Measurements from ENCODE around the gene POC1A. TPM values are rescaled to one million over a fixed set of nuclear protein-coding genes. Genes with fewer than 3 reads are reported as not detected.

The POC1A gene
- total RNA-seq, 4 donors from 2014 or later = 1.1 to 4.8 (median 4.7) TPM; not detected in 1

GRCh38 chr3:52190294-52191074 is 36.3 kb upstream of the POC1A start:
- H3K27ac ChIP-seq = peak overlapping the region; percentile 34 to 64
- no peak for TF ChIP-seq POLR2A (IDR thresholded peaks at IDR 0.05)
- TF ChIP-seq CTCF (IDR thresholded peaks at IDR 0.05) = no peak
- H3K4me3 ChIP-seq = no peak overlapping the region
- no peaks in the 10 kb centered on the region for H3K27me3 ChIP-seq
- intact Hi-C loops (cut with DNase I; ENCODE audit: low total_unique reads) = no loop called here
- no peaks in the 10 kb centered on the region for H3K36me3 ChIP-seq
- H3K9me3 ChIP-seq = no peaks in the 10 kb centered on the region
- peak; percentile 38 to 73 for DNase-seq
- peaks cover 0 to 10% of the 10 kb centered on the region in 2 donors for H3K4me1 ChIP-seq

GRCh38 chr3:52188556-52188955 is 34.3 kb upstream of the POC1A start:
- no peaks in the 10 kb centered on the region for H3K36me3 ChIP-seq
- no peak overlapping the region for H3K4me3 ChIP-seq
- H3K27me3 ChIP-seq = no peaks in the 10 kb centered on the region
- DNase-seq = no peak
- intact Hi-C loops (cut with DNase I; ENCODE audit: low total_unique reads) = no loop called here
- no peak for TF ChIP-seq POLR2A (IDR thresholded peaks at IDR 0.05)
- no peak for TF ChIP-seq CTCF (IDR thresholded peaks at IDR 0.05)
- H3K27ac ChIP-seq = no peak overlapping the region
- H3K4me1 ChIP-seq = peaks cover 0 to 10% of the 10 kb centered on the region in 2 donors
- H3K9me3 ChIP-seq = no peaks in the 10 kb centered on the region

- no peak for DNase-seq
- Histone ChIP-seq H3K27ac (no peak overlapping the region), H3K27me3 (no peaks in the 10 kb centered on the region), H3K4me3 (no peak overlapping the region), H3K9me3 (no peaks in the 10 kb centered on the region), H3K4me1 (peaks cover 0 to 10% of the 10 kb centered on the region in 2 donors), H3K36me3 (no peaks in the 10 kb centered on the region)
- intact Hi-C loops (cut with DNase I; ENCODE audit: low total_unique reads) = no loop called here
- no peak for TF ChIP-seq CTCF (IDR thresholded peaks at IDR 0.05)
- no peak for TF ChIP-seq POLR2A (IDR thresholded peaks at IDR 0.05)
Observed at GRCh38 chr3:52186729-52187128, 32.5 kb upstream of the POC1A start.

GRCh38 chr3:52185837-52186236 is 31.6 kb upstream of the POC1A start:
- no peak overlapping the region for H3K4me3 ChIP-seq
- TF ChIP-seq POLR2A (IDR thresholded peaks at IDR 0.05) (no peak), CTCF (IDR thresholded peaks at IDR 0.05) (no peak)
- H3K27me3 ChIP-seq = no peaks in the 10 kb centered on the region
- no peaks in the 10 kb centered on the region for H3K9me3 ChIP-seq
- intact Hi-C loops (cut with DNase I; ENCODE audit: low total_unique reads) = no loop called here
- H3K36me3 ChIP-seq = no peaks in the 10 kb centered on the region
- H3K4me1 ChIP-seq = peaks cover 0 to 9% of the 10 kb centered on the region in 2 donors
- DNase-seq = no peak
- no peak overlapping the region for H3K27ac ChIP-seq

- TF ChIP-seq CTCF (IDR thresholded peaks at IDR 0.05) (no peak), POLR2A (IDR thresholded peaks at IDR 0.05) (no peak)
- H3K9me3 ChIP-seq = no peaks in the 10 kb centered on the region
- intact Hi-C loops (cut with DNase I; ENCODE audit: low total_unique reads) = no loop called here
Observed at GRCh38 chr3:52185311-52185710, 31.1 kb upstream of the POC1A start.

More at GRCh38 chr3:52185311-52185710, 31.1 kb upstream of the POC1A start:
- H3K4me1 ChIP-seq = peaks cover 0 to 4% of the 10 kb centered on the region in 2 donors
- H3K4me3 ChIP-seq = no peak overlapping the region
- H3K27me3 ChIP-seq = no peaks in the 10 kb centered on the region
- no peaks in the 10 kb centered on the region for H3K36me3 ChIP-seq
- DNase-seq = no peak
- no peak overlapping the region for H3K27ac ChIP-seq

Measured in uterus (tissue), 4 donors.